Measurements from ENCODE around the gene LRBA. TPM values are rescaled to one million over a fixed set of nuclear protein-coding genes. Genes with fewer than 3 reads are reported as not detected.
"Not testable (repeated sequence)": the region's sequence is repeated elsewhere in the genome, so short reads cannot be mapped to it uniquely, and the experiment has no call there.

LRBA gene
- total and polyA plus RNA-seq, 8 donors = 7.3 to 156 (median 73.9) TPM

GRCh38 chr4:150971901-150972300 is 43.2 kb downstream of the LRBA start:
- no peaks in the 10 kb centered on the region for H3K9me3 ChIP-seq
- intact Hi-C loops (cut with DNase I; ENCODE audit: low total_unique reads) = no loop called here
- TF ChIP-seq POLR2AphosphoS5 (IDR thresholded peaks at IDR 0.05) (no peak), EP300 (IDR thresholded peaks at IDR 0.05) (no peak), CTCF (IDR thresholded peaks at IDR 0.05) (no peak)
- no peaks in the 10 kb centered on the region for H3K27me3 ChIP-seq
- no peak for DNase-seq
- H3K27ac ChIP-seq = no peak overlapping the region
- H3K4me1 ChIP-seq = peaks cover 0 to 32% (median 16%) of the 10 kb centered on the region in 4 donors
- H3K36me3 ChIP-seq = no peaks in the 10 kb centered on the region
- H3K4me3 ChIP-seq = no peak overlapping the region

- Histone ChIP-seq H3K9me3 (no peaks in the 10 kb centered on the region), H3K4me3 (no peak overlapping the region), H3K27ac (no peak overlapping the region), H3K4me1 (peaks cover 0 to 32% (median 16%) of the 10 kb centered on the region in 4 donors), H3K36me3 (no peaks in the 10 kb centered on the region), H3K27me3 (no peaks in the 10 kb centered on the region)
- intact Hi-C loops (cut with DNase I; ENCODE audit: low total_unique reads) = no loop called here
- TF ChIP-seq CTCF (IDR thresholded peaks at IDR 0.05) = no peak
- no peak for TF ChIP-seq POLR2A (IDR thresholded peaks at IDR 0.05)
- TF ChIP-seq EP300 (IDR thresholded peaks at IDR 0.05) = no peak
- no peak for TF ChIP-seq POLR2AphosphoS5 (IDR thresholded peaks at IDR 0.05)
- WGBS, 5 donors = 85 to 97% (median 92%) methylated on average over 2 of the region's 2 CpGs
- no peak for DNase-seq
These were observed 44.4 kb downstream of the LRBA start for GRCh38 chr4:150970685-150971151.

GRCh38 chr4:150964754-150965153 is 50.3 kb downstream of the LRBA start:
- intact Hi-C loops (cut with DNase I; ENCODE audit: low total_unique reads) = no loop called here
- no peak for TF ChIP-seq EP300 (IDR thresholded peaks at IDR 0.05)
- no peak for TF ChIP-seq POLR2AphosphoS5 (IDR thresholded peaks at IDR 0.05)
- TF ChIP-seq CTCF (IDR thresholded peaks at IDR 0.05) = no peak
- no peak for TF ChIP-seq POLR2A (IDR thresholded peaks at IDR 0.05)
- H3K4me1 ChIP-seq = peaks cover 0 to 12% (median 0%) of the 10 kb centered on the region in 4 donors

GRCh38 chr4:150963602-150964345 is 51.3 kb downstream of the LRBA start:
- H3K36me3 ChIP-seq, DNase-seq: not testable (repeated sequence)
- WGBS, 5 donors = 96 to 99% (median 97%) methylated on average over 26 to 47 of the region's 47 CpGs

More at GRCh38 chr4:150964754-150965153, 50.3 kb downstream of the LRBA start:
- no peak for DNase-seq
- Histone ChIP-seq H3K4me3 (no peak overlapping the region), H3K27ac (no peak overlapping the region), H3K27me3 (no peaks in the 10 kb centered on the region), H3K36me3 (no peaks in the 10 kb centered on the region), H3K9me3 (no peaks in the 10 kb centered on the region)

GRCh38 chr4:150962245-150962644 is 52.8 kb downstream of the LRBA start:
- peaks cover 0 to 10% (median 0%) of the 10 kb centered on the region in 4 donors for H3K36me3 ChIP-seq
- intact Hi-C loops (cut with DNase I; ENCODE audit: low total_unique reads) = no loop called here
- DNase-seq = no peak
- peaks cover 0 to 12% (median 0%) of the 10 kb centered on the region in 4 donors for H3K4me1 ChIP-seq
- WGBS, 5 donors = 63 to 82% (median 75%) methylated on average over 1 of the region's 1 CpG
- peaks cover 5 to 15% (median 9%) of the 10 kb centered on the region in 4 donors for H3K9me3 ChIP-seq
- no peak overlapping the region for H3K4me3 ChIP-seq
- no peak overlapping the region for H3K27ac ChIP-seq
- TF ChIP-seq CTCF (IDR thresholded peaks at IDR 0.05) (no peak), POLR2A (IDR thresholded peaks at IDR 0.05) (no peak), POLR2AphosphoS5 (IDR thresholded peaks at IDR 0.05) (no peak), EP300 (IDR thresholded peaks at IDR 0.05) (no peak)
- H3K27me3 ChIP-seq = no peaks in the 10 kb centered on the region

More at GRCh38 chr4:150963602-150964345, 51.3 kb downstream of the LRBA start:
- H3K27me3 ChIP-seq; H3K27ac ChIP-seq; intact Hi-C loops (cut with DNase I; ENCODE audit: low total_unique reads); H3K9me3 ChIP-seq; H3K4me3 ChIP-seq: not testable (repeated sequence)
- peaks cover 0 to 12% (median 0%) of the 10 kb centered on the region in 4 donors for H3K4me1 ChIP-seq

All from stomach (tissue), 9 donors.